Activated T-helper 17 cell treated with anti-CD3 and anti-CD28 coated beads, Interleukin-2, amount 50 U/mL, for 72 hours (primary cell): ENCODE results near the gene PRKD1. TPM values are rescaled to one million over a fixed set of nuclear protein-coding genes. Genes with fewer than 3 reads are reported as not detected.

Experiments used
- ATAC-seq: fragments of 150-1000 bp; cut with Tn5 transposase; replicated peaks from 2 replicates; pipeline ENCODE4 v1.10.0; 2021; ENCODE audit warnings: mild to moderate bottlenecking, moderate library complexity
- H3K27ac Mint-ChIP-seq: one replicate; pipeline ENCODE4 v1.8.0; 2022; ENCODE audit warnings: mixed read lengths
- H3K27me3 Mint-ChIP-seq: one replicate; pipeline ENCODE4 v1.8.0; 2022; ENCODE audit warnings: mixed read lengths
- H3K36me3 Mint-ChIP-seq: one replicate; pipeline ENCODE4 v1.8.0; 2022; ENCODE audit warnings: low read depth, mild to moderate bottlenecking, mixed read lengths
- H3K4me1 Mint-ChIP-seq: one replicate; pipeline ENCODE4 v1.8.0; 2022; ENCODE audit warnings: mixed read lengths
- H3K4me3 Mint-ChIP-seq: one replicate; pipeline ENCODE4 v1.8.0; 2022; ENCODE audit warnings: mild to moderate bottlenecking, mixed read lengths
- H3K9me3 Mint-ChIP-seq: one replicate; pipeline ENCODE4 v1.8.0; 2022; ENCODE audit warnings: mixed read lengths
- total RNA-seq, 2 donors: library from RNA; stranded (reverse); gene quantifications; one replicate each; pipeline ENCODE4 v1.2.3, GENCODE V29; 2022

The PRKD1 gene
- total RNA-seq, 2 donors from 2014 or later: not detected

- Mint-ChIP-seq H3K4me1 (no peaks in the 10 kb centered on the region), H3K36me3 (no peaks in the 10 kb centered on the region), H3K9me3 (peaks cover 7% of the 10 kb centered on the region), H3K27me3 (no peaks in the 10 kb centered on the region), H3K4me3 (no peak overlapping the region), H3K27ac (no peak overlapping the region)
- no peak for ATAC-seq
Measured at GRCh38 chr14:29603696-29604095, 324.0 kb downstream of the PRKD1 start.

DNA sequence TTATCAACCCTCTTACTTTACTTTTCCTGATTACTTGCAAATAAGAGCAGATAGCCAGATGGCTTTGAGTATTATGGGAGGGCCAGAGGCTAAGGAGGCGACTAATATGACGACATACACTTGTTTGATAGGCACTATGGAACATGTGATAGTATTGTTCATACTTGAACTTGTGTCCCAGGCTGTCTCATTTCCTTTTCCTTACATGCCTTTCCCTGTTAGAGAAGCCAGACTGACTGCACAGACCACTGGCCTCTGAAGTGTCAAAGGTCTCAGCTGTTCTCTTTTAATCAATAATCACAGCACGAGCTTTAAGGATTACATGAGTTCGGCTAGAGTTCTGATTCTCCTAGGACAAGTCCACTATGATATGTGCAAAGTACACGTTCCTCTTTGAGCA lies 326.0 kb downstream of the PRKD1 start:
- ATAC-seq: no peak
- no peaks in the 10 kb centered on the region for H3K36me3 Mint-ChIP-seq

DNA sequence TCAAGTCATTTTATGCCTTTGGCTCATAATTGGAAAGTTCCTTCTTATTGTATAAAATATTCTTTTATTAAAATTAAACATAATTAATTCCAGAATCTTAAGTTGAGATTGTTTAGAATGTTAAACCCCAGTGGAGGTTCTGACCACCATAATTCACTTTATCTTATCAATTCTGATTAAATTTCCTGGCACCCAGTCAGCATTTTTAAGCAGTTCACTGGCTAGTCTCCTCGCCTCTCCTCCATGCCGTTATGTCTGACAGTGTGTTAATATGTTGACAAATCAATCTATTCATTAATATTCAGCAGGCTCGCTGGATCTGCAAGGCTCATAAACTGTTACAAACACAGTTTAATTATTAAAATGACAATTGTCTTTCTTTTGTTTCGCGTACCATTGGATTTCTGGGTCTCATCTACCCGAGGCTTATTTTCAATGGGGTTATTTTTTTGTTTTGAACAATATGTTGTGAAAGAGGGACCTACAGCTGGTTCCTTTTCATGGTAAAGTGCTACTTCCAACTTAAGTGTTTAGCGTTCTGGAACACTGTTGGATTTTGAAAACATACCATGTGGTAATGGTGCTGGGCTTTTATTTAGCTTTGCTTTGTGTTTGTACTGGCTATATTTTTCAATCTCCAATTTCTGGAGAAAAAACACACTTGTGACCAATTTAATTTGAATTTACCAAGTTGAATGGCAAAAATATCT lies 339.7 kb downstream of the PRKD1 start:
- no peaks in the 10 kb centered on the region for H3K36me3 Mint-ChIP-seq
- no peak overlapping the region for H3K4me3 Mint-ChIP-seq
- H3K4me1 Mint-ChIP-seq: no peaks in the 10 kb centered on the region
- no peak for ATAC-seq
- peaks cover 4% of the 10 kb centered on the region for H3K9me3 Mint-ChIP-seq
- no peaks in the 10 kb centered on the region for H3K27me3 Mint-ChIP-seq
- no peak overlapping the region for H3K27ac Mint-ChIP-seq

More for the DNA sequence above, 326.0 kb downstream of the PRKD1 start:
- H3K27ac Mint-ChIP-seq: no peak overlapping the region
- no peaks in the 10 kb centered on the region for H3K4me1 Mint-ChIP-seq
- no peak overlapping the region for H3K4me3 Mint-ChIP-seq
- peaks cover 10% of the 10 kb centered on the region for H3K9me3 Mint-ChIP-seq
- no peaks in the 10 kb centered on the region for H3K27me3 Mint-ChIP-seq

- no peak overlapping the region for H3K4me3 Mint-ChIP-seq
- no peak overlapping the region for H3K27ac Mint-ChIP-seq
- no peaks in the 10 kb centered on the region for H3K4me1 Mint-ChIP-seq
- H3K27me3 Mint-ChIP-seq: no peaks in the 10 kb centered on the region
- no peaks in the 10 kb centered on the region for H3K36me3 Mint-ChIP-seq
- H3K9me3 Mint-ChIP-seq: peaks cover 4% of the 10 kb centered on the region
- no peak for ATAC-seq
Measured at GRCh38 chr14:29587046-29587445, 340.6 kb downstream of the PRKD1 start.

GRCh38 chr14:29584992-29585391 lies 342.7 kb downstream of the PRKD1 start:
- no peak overlapping the region for H3K4me3 Mint-ChIP-seq
- ATAC-seq: no peak
- H3K27me3 Mint-ChIP-seq: no peaks in the 10 kb centered on the region
- no peaks in the 10 kb centered on the region for H3K36me3 Mint-ChIP-seq
- H3K4me1 Mint-ChIP-seq: no peaks in the 10 kb centered on the region
- H3K27ac Mint-ChIP-seq: no peak overlapping the region
- peaks cover 8% of the 10 kb centered on the region for H3K9me3 Mint-ChIP-seq

GRCh38 chr14:29580763-29581162 lies 346.9 kb downstream of the PRKD1 start:
- ATAC-seq: no peak
- H3K36me3 Mint-ChIP-seq: no peaks in the 10 kb centered on the region
- H3K9me3 Mint-ChIP-seq: peaks cover 8% of the 10 kb centered on the region
- no peak overlapping the region for H3K27ac Mint-ChIP-seq
- no peaks in the 10 kb centered on the region for H3K4me1 Mint-ChIP-seq
- H3K4me3 Mint-ChIP-seq: no peak overlapping the region
- H3K27me3 Mint-ChIP-seq: no peaks in the 10 kb centered on the region

DNA sequence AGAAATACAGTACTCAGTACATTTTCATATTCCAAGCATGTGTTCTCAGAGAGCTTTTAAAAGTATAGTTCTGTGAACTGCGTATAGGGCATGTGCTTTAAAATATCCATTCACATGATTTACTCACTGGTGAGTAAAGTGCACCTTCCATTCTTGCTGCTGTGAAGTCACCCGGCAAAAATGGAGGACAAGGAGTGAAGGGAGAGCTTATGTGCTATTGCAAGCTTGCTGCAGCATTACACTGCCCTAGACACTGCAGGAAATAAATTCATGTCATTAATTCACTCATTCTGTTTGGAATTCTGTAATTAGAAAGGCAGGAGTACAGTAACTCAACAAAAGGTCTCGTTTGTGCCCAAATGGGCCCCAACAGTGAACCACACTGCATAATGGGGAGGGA lies 347.8 kb downstream of the PRKD1 start:
- H3K4me1 Mint-ChIP-seq: no peaks in the 10 kb centered on the region

GRCh38 chr14:29576927-29577326 lies 350.7 kb downstream of the PRKD1 start:
- no peaks in the 10 kb centered on the region for H3K4me1 Mint-ChIP-seq
- no peak for ATAC-seq
- H3K36me3 Mint-ChIP-seq: no peaks in the 10 kb centered on the region
- H3K4me3 Mint-ChIP-seq: no peak overlapping the region
- peaks cover 16% of the 10 kb centered on the region for H3K9me3 Mint-ChIP-seq
- H3K27ac Mint-ChIP-seq: no peak overlapping the region
- H3K27me3 Mint-ChIP-seq: no peaks in the 10 kb centered on the region

More for the DNA sequence above, 347.8 kb downstream of the PRKD1 start:
- H3K9me3 Mint-ChIP-seq: peaks cover 6% of the 10 kb centered on the region
- ATAC-seq: no peak
- H3K27ac Mint-ChIP-seq: no peak overlapping the region
- H3K4me3 Mint-ChIP-seq: no peak overlapping the region
- H3K27me3 Mint-ChIP-seq: no peaks in the 10 kb centered on the region
- H3K36me3 Mint-ChIP-seq: no peaks in the 10 kb centered on the region

DNA sequence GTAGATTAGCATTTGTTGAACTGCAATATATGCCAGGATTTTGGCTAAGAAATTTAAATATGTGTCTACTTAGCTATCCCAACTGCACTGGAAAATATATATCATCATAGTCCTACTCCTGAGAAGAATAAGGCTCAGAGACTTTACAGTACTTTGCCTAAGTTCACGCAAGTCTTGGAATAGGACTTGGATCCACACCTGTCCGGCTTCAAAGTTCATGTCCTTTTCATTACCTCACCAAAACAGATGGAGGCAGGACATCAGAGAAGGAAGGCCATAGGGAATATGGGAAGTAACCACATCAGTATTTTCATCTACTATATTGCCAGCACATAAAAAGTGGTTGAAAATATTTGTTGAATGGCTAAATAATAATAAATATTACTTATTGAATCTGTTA lies 358.5 kb downstream of the PRKD1 start:
- Mint-ChIP-seq H3K4me3 (no peak overlapping the region), H3K4me1 (no peaks in the 10 kb centered on the region), H3K27ac (no peak overlapping the region), H3K36me3 (no peaks in the 10 kb centered on the region), H3K9me3 (peaks cover 22% of the 10 kb centered on the region), H3K27me3 (no peaks in the 10 kb centered on the region)
- ATAC-seq: no peak

DNA sequence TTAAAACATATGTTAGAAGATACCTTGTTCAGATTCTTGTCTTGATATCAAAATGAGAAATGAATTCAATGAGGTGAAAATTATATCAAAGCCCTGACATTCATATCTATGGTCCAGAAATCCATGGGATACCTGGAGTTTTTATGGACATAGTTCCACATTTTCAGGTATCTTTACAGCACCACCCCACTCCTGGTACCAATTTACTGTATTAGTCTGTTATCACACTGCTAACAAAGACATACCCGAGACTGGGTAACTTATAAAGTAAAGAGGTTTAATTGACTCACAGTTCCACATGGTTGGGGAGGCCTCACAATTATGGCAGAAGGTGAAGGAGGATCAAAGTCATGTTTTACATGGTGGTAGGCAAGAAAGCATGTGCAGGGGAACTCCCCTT lies 361.5 kb downstream of the PRKD1 start:
- no peak overlapping the region for H3K27ac Mint-ChIP-seq
- H3K36me3 Mint-ChIP-seq: no peaks in the 10 kb centered on the region
- ATAC-seq: no peak
- no peak overlapping the region for H3K4me3 Mint-ChIP-seq
- no peaks in the 10 kb centered on the region for H3K4me1 Mint-ChIP-seq
- no peaks in the 10 kb centered on the region for H3K27me3 Mint-ChIP-seq
- peaks cover 17% of the 10 kb centered on the region for H3K9me3 Mint-ChIP-seq

DNA sequence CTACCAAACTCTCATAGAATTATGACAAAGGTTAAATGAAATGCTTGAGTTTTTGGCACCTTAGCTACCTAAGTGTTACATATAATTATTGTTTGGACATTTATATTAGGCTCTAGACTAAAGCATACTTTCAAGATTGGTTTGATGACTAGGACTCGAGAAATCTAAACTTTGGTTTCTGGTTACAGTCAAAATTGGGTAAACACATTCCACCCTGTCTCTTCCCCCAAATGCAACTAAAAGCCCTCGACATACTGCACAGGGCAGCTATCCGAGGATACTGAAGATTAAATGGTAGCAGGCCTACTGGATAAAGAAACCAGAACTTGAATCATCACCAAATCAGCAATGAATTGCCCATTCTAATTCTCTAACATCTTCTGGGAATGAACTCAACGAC lies 369.1 kb downstream of the PRKD1 start:
- Mint-ChIP-seq H3K4me3 (no peak overlapping the region), H3K4me1 (no peaks in the 10 kb centered on the region), H3K9me3 (no peaks in the 10 kb centered on the region), H3K27ac (no peak overlapping the region), H3K27me3 (no peaks in the 10 kb centered on the region), H3K36me3 (no peaks in the 10 kb centered on the region)
- ATAC-seq: no peak

DNA sequence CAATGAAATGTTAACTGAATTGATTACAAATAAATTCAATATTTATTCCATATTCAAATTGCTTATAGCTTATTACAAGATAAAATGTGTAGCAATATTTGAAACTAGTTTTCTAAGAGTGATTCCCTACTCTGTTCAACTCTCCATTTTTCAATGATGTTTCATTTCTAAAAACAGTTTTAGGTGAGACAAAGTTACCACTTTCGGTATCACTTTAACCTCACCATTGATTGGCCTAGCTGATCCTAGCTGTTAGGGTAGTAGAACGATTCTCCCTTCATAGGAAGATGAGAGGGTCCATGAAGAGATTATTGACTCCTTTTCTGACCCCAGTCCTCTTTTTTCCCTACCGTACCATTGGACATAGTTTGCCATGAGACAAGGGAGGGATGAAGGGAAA lies 373.3 kb downstream of the PRKD1 start:
- Mint-ChIP-seq H3K9me3 (no peaks in the 10 kb centered on the region), H3K27ac (no peak overlapping the region), H3K27me3 (no peaks in the 10 kb centered on the region), H3K4me1 (no peaks in the 10 kb centered on the region), H3K36me3 (no peaks in the 10 kb centered on the region), H3K4me3 (no peak overlapping the region)
- no peak for ATAC-seq

DNA sequence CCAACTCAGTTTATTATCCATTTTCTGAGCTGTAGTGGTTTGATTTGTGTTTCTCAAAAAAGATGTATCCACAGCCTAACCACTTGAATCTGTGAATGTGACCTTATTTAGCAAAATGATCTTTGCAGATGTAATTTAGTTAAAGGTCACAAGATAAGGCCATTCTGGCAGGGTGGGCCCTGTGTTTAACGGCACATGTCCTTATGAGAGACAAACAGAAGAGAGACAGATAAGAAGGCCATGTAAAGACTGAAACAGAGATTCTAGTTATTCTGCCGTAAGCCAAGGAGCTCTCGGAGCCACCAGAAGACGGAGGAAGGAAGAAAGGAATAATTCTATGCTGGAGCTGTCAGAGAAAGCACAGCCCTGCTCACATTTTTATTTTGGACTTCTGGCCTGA lies 374.2 kb downstream of the PRKD1 start:
- no peaks in the 10 kb centered on the region for H3K36me3 Mint-ChIP-seq
- no peaks in the 10 kb centered on the region for H3K4me1 Mint-ChIP-seq
- ATAC-seq: no peak
- no peak overlapping the region for H3K27ac Mint-ChIP-seq
- no peaks in the 10 kb centered on the region for H3K9me3 Mint-ChIP-seq
- no peaks in the 10 kb centered on the region for H3K27me3 Mint-ChIP-seq
- no peak overlapping the region for H3K4me3 Mint-ChIP-seq

DNA sequence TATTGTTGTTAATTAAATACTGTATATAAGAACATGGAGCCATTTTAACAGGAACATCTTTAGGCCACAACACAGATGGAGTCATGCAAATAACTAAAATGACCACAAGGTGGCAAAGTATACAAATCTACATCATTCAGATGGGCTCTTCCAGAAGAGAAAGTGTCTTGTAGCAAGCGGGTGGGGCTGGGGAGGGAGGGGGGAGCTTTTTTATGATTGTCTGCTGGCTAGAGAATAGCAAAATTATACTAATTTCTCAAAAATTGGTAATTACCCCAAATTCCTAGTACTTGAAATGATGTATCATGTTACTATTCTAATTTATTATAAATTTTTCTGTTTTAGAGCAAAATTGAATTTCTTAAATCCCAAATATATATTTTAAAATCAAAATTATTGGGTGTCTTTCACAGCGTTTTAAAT lies 378.7 kb downstream of the PRKD1 start:
- no peaks in the 10 kb centered on the region for H3K27me3 Mint-ChIP-seq
- no peaks in the 10 kb centered on the region for H3K36me3 Mint-ChIP-seq
- H3K4me3 Mint-ChIP-seq: no peak overlapping the region
- ATAC-seq: no peak
- no peak overlapping the region for H3K27ac Mint-ChIP-seq
- no peaks in the 10 kb centered on the region for H3K9me3 Mint-ChIP-seq
- H3K4me1 Mint-ChIP-seq: no peaks in the 10 kb centered on the region

GRCh38 chr14:29545714-29546113 lies 381.9 kb downstream of the PRKD1 start:
- H3K9me3 Mint-ChIP-seq: no peaks in the 10 kb centered on the region
- no peaks in the 10 kb centered on the region for H3K36me3 Mint-ChIP-seq
- no peak for ATAC-seq

More at GRCh38 chr14:29545714-29546113, 381.9 kb downstream of the PRKD1 start:
- Mint-ChIP-seq H3K27ac (no peak overlapping the region), H3K4me1 (no peaks in the 10 kb centered on the region), H3K4me3 (no peak overlapping the region), H3K27me3 (no peaks in the 10 kb centered on the region)
